Activated naive CD4-positive, alpha-beta T cell treated with anti-CD3 and anti-CD28 coated beads, Interleukin-2, amount 50 U/mL, for 24 hours (primary cell): Measurements from ENCODE around the gene UGP2.
A peak's percentile ranks its signal among the peaks of the same experiment; 100 is the strongest.
"Not testable (repeated sequence)": the region's sequence is repeated elsewhere in the genome, so short reads cannot be mapped to it uniquely, and the experiment has no call there.

Experiments
- H3K27ac Mint-ChIP-seq: one replicate; pipeline ENCODE4 v1.8.0; 2021; ENCODE audit warnings: mild to moderate bottlenecking, mixed read lengths
- H3K27me3 Mint-ChIP-seq: one replicate; pipeline ENCODE4 v1.8.0; 2021; ENCODE audit warnings: mixed read lengths
- H3K36me3 Mint-ChIP-seq: one replicate; pipeline ENCODE4 v1.8.0; 2021; ENCODE audit warnings: mixed read lengths
- H3K4me1 Mint-ChIP-seq: one replicate; pipeline ENCODE4 v1.8.0; 2021; ENCODE audit warnings: mixed read lengths
- H3K4me3 Mint-ChIP-seq: one replicate; pipeline ENCODE4 v1.8.0; 2021; ENCODE audit warnings: mild to moderate bottlenecking, mixed read lengths
- H3K9me3 Mint-ChIP-seq: one replicate; pipeline ENCODE4 v1.8.0; 2021; ENCODE audit warnings: mixed read lengths

UGP2 gene

GRCh38 chr2:63890678-63891077 is 49.0 kb downstream of the UGP2 start:
- Mint-ChIP-seq H3K27me3 (no peaks in the 10 kb centered on the region), H3K9me3 (no peaks in the 10 kb centered on the region), H3K27ac (no peak overlapping the region), H3K4me3 (no peak overlapping the region), H3K4me1 (peaks cover 13% of the 10 kb centered on the region), H3K36me3 (peaks cover 7% of the 10 kb centered on the region)

GRCh38 chr2:63891488-63892030 is 49.9 kb downstream of the UGP2 start:
- Mint-ChIP-seq H3K4me1 (peaks cover 13% of the 10 kb centered on the region), H3K4me3 (no peak overlapping the region), H3K27me3 (no peaks in the 10 kb centered on the region), H3K9me3 (no peaks in the 10 kb centered on the region), H3K27ac (peak overlapping the region; percentile 51), H3K36me3 (peaks cover 7% of the 10 kb centered on the region)

- Mint-ChIP-seq H3K4me1 (peaks cover 9% of the 10 kb centered on the region), H3K27me3 (no peaks in the 10 kb centered on the region), H3K36me3 (peaks cover 8% of the 10 kb centered on the region)
These were observed 51.5 kb downstream of the UGP2 start for GRCh38 chr2:63893163-63893562.

GRCh38 chr2:63894167-63894566 is 52.5 kb downstream of the UGP2 start:
- Mint-ChIP-seq H3K27ac (no peak overlapping the region), H3K36me3 (peaks cover 9% of the 10 kb centered on the region), H3K4me1 (peaks cover 3% of the 10 kb centered on the region), H3K9me3 (no peaks in the 10 kb centered on the region), H3K4me3 (no peak overlapping the region), H3K27me3 (no peaks in the 10 kb centered on the region)

More at GRCh38 chr2:63893163-63893562, 51.5 kb downstream of the UGP2 start:
- Mint-ChIP-seq H3K9me3 (no peaks in the 10 kb centered on the region), H3K27ac (no peak overlapping the region), H3K4me3 (no peak overlapping the region)

- peaks cover 11% of the 10 kb centered on the region for H3K4me1 Mint-ChIP-seq
- no peak overlapping the region for H3K27ac Mint-ChIP-seq
These were observed 57.1 kb downstream of the UGP2 start for GRCh38 chr2:63898839-63899238.

GRCh38 chr2:63899639-63900038 is 57.9 kb downstream of the UGP2 start:
- Mint-ChIP-seq H3K4me1 (peaks cover 11% of the 10 kb centered on the region), H3K36me3 (peaks cover 33% of the 10 kb centered on the region), H3K27me3 (no peaks in the 10 kb centered on the region), H3K27ac (peak overlapping the region; percentile 60), H3K4me3 (no peak overlapping the region), H3K9me3 (no peaks in the 10 kb centered on the region)

More at GRCh38 chr2:63898839-63899238, 57.1 kb downstream of the UGP2 start:
- Mint-ChIP-seq H3K27me3 (no peaks in the 10 kb centered on the region), H3K4me3 (no peak overlapping the region), H3K9me3 (no peaks in the 10 kb centered on the region), H3K36me3 (peaks cover 30% of the 10 kb centered on the region)

GRCh38 chr2:63902149-63902548 is 60.5 kb downstream of the UGP2 start:
- H3K27ac Mint-ChIP-seq, result no peak overlapping the region
- H3K9me3 Mint-ChIP-seq, result no peaks in the 10 kb centered on the region
- no peaks in the 10 kb centered on the region for H3K27me3 Mint-ChIP-seq
- peaks cover 49% of the 10 kb centered on the region for H3K36me3 Mint-ChIP-seq
- no peak overlapping the region for H3K4me3 Mint-ChIP-seq
- H3K4me1 Mint-ChIP-seq, result peaks cover 11% of the 10 kb centered on the region

GRCh38 chr2:63903003-63903402 is 61.3 kb downstream of the UGP2 start:
- Mint-ChIP-seq H3K4me3 (no peak overlapping the region), H3K27me3 (no peaks in the 10 kb centered on the region), H3K9me3 (no peaks in the 10 kb centered on the region), H3K36me3 (peaks cover 53% of the 10 kb centered on the region), H3K4me1 (peaks cover 11% of the 10 kb centered on the region), H3K27ac (peak overlapping the region; percentile 38)

GRCh38 chr2:63914311-63914710 is 72.6 kb downstream of the UGP2 start:
- H3K27ac Mint-ChIP-seq, result no peak overlapping the region
- no peak overlapping the region for H3K4me3 Mint-ChIP-seq
- peaks cover 28% of the 10 kb centered on the region for H3K36me3 Mint-ChIP-seq
- H3K27me3 Mint-ChIP-seq, result no peaks in the 10 kb centered on the region
- no peaks in the 10 kb centered on the region for H3K9me3 Mint-ChIP-seq
- H3K4me1 Mint-ChIP-seq, result no peaks in the 10 kb centered on the region

- Mint-ChIP-seq H3K27ac (no peak overlapping the region), H3K36me3 (peaks cover 58% of the 10 kb centered on the region), H3K4me3 (no peak overlapping the region), H3K9me3 (no peaks in the 10 kb centered on the region), H3K4me1 (peaks cover 15% of the 10 kb centered on the region), H3K27me3 (no peaks in the 10 kb centered on the region)
These were observed 85.1 kb downstream of the UGP2 start for GRCh38 chr2:63926815-63927214.

- Mint-ChIP-seq H3K36me3 (peaks cover 56% of the 10 kb centered on the region), H3K4me1 (peaks cover 10% of the 10 kb centered on the region)
- not testable (repeated sequence) for H3K9me3 Mint-ChIP-seq, H3K4me3 Mint-ChIP-seq, H3K27ac Mint-ChIP-seq, H3K27me3 Mint-ChIP-seq
These were observed 90.4 kb downstream of the UGP2 start for GRCh38 chr2:63932104-63932503.
